GM18517 (cell line): Measurements from ENCODE around the gene RPGRIP1L.
"Not testable (repeated sequence)": the region's sequence is repeated elsewhere in the genome, so short reads cannot be mapped to it uniquely, and the experiment has no call there.

Experiments
- ATAC-seq: cut with Tn5 transposase; IDR thresholded peaks from one replicate; pipeline ENCODE4 v1.9.1; 2021; ENCODE audit warnings: mild to moderate bottlenecking, moderate library complexity; ENCODE audit not compliant: unreplicated experiment

Gene RPGRIP1L

DNA sequence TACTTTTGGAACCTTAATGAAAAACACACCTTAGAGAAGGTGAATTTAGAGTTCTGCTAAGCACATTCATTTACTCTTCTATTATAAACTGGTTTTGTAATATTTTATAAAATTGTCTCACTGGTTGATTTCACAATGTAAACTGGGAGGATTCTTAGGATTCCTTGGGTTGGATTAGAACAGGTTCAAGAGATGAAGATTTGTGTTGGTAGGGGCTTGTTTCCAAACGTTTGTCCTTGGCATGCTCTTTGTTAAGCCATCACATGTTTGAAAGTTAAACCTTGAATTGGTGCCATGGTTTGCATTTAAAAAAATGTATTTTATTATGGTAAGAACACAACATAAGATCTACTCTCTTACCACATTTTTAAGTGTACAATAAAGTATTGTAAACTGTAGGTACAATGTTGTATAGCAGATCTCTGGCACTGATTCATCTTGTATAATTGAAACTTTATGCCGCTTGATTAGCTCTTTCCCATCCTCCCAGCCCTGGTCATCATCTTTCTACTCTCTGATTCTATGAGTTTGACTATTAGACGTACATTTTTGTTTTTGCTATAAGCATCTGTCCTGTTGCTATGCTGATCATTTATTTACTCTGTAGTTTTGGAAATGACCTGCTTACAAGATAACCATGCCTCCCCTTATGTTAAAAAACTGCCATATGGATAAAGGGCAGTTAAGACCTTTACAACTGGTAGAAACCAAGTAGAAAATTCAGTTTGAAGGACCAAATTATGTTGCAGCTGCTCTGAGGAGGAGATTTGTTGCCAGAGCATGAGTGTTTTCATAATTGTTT, 9.9 kb upstream of the RPGRIP1L start:
- no peak for ATAC-seq

- no peak for ATAC-seq
Measured at GRCh38 chr16:53712065-53712464, 8.4 kb upstream of the RPGRIP1L start.

DNA sequence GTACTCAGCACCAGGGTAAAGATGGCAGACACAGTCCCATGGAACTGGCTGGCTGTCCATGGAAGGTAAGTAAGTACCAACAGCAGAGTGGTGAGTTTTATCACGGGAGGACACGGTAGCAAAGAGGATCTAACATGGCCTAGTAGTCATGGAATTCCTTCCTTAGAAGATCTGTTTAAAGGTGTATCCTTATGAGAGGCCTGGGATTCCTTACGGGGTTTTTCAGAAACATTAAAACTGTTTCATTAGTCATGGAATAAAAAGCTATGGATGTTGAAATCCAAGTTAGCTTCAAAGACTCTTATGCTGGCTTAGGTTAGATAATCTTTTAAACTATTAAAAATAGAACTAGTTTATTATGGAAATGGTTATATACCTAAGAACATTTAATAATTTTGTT, 7.7 kb upstream of the RPGRIP1L start:
- no peak for ATAC-seq

DNA sequence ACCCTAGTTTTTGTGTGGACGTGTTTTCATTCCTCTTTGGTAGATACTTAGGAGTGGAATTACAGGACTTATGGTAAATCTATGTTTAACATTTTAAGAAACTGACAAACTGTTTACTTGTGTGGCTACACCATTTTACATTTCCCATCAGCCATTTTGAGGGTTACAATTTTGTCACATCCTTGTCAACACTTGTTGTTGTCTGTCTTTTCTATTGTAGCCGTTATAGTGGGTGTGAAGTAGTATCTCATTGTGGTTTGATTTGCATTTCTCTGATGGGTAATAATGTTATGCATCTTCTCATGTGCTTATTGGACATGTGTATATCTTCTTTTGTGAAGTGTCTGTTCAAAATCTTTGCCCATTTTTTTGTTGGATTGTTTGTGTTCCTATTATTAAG, 4.8 kb upstream of the RPGRIP1L start:
- ATAC-seq: no peak

DNA sequence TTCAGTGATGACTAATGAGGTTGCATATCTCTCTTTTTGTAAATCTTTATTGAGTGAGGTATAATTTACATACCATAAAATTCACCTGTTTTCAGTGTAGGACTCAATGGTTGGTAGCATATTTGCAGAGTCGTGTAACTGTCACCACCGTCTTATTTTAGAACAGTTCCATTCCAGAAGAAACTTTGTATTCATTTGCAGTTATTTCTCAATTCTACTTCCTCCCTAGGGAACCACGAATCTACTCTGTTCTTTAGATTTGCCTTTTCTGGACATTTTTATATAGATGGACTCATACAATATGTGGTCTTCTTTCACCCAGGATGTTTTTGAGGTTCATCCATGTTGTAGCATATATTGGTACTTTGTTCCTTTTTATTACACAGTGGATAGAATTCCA, 4.0 kb upstream of the RPGRIP1L start:
- ATAC-seq: no peak

- no peak for ATAC-seq
Measured at GRCh38 chr16:53704445-53704813, 770 bp upstream of the RPGRIP1L start.

DNA sequence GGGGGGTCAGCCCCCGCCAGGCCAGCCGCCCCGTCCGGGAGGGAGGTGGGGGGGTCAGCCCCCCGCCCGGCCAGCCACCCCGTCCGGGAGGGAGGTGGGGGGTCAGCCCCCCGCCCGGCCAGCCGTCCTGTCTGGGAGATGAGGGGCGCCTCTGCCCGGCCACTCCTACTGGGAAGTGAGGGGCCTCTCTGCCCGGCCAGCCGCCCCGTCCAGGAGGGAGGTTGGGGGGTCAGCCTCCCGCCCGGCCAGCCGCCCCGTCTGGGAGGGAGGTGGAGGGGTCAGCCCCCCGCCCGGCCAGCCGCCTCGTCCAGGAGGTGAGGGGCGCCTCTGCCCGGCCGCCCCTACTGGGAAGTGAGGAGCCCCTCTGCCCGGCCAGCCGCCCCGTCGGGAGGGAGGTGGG, 5.4 kb downstream of the RPGRIP1L start:
- ATAC-seq: not testable (repeated sequence)

DNA sequence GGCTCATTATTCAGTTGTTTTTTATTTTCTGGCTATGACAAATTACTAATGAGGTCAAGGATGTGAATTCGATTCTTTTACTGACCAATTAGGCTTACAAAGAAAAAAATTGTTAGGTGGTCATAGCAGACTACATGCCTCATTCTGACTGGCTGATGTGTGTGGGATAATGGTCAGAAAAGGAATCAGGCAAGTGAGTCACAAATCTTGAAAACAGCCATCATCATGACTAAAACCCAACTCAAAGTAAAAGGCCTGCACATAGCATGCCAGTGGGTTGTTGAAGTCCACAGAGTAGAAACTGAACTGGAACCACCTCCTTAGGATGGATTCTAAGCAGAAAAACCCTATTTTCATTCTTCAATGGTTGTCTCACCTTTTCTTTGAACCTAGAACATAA, 8.6 kb downstream of the RPGRIP1L start:
- no peak for ATAC-seq

GRCh38 chr16:53693320-53693719, 10.3 kb downstream of the RPGRIP1L start:
- ATAC-seq: no peak

- no peak for ATAC-seq
Measured at GRCh38 chr16:53692146-53692545, 11.5 kb downstream of the RPGRIP1L start.

DNA sequence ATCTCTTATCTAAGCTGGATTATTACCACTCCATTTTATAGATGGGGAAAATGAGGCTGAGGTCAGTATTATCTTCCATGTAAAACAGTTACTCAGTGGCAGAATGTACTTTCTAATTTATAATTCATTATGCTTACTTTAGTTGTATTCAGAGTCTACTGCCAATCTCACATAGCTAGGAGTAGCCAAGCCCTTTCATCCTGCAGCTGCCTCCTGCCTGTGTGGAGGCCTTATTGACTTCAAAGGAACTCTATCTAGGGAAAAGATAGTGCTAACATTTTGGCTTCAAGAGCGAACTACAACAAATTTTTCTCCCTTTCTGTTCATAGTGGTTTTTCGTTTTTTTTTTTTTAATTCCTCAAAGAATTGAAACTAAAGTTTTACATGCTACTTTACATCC, 12.9 kb downstream of the RPGRIP1L start:
- no peak for ATAC-seq

GRCh38 chr16:53689636-53690035, 14.0 kb downstream of the RPGRIP1L start:
- ATAC-seq: no peak

GRCh38 chr16:53686710-53687109, 16.9 kb downstream of the RPGRIP1L start:
- ATAC-seq: no peak

GRCh38 chr16:53685334-53685733, 18.3 kb downstream of the RPGRIP1L start:
- ATAC-seq: not testable (repeated sequence)

- no peak for ATAC-seq
Measured at GRCh38 chr16:53681354-53681753, 22.3 kb downstream of the RPGRIP1L start.

DNA sequence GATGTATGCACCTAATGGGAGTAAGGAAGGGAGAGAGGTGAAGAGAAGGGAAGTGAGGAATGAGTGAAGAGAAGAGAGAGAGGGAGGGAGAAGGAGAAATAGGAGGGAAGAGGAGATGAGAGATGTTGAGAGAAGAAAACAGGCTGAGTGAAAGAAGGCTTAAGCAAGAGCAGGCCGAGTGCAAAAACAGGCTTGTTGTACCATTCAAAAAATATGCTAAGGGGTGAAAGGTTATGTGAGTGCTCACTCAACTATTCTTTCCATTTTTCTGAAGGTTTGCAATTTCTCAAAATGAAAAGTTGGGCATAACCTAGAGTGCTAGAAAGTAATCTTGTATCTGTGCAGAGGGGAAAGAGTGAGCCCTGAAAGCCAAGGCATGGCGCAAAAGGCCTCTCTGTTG, 22.9 kb downstream of the RPGRIP1L start:
- no peak for ATAC-seq

DNA sequence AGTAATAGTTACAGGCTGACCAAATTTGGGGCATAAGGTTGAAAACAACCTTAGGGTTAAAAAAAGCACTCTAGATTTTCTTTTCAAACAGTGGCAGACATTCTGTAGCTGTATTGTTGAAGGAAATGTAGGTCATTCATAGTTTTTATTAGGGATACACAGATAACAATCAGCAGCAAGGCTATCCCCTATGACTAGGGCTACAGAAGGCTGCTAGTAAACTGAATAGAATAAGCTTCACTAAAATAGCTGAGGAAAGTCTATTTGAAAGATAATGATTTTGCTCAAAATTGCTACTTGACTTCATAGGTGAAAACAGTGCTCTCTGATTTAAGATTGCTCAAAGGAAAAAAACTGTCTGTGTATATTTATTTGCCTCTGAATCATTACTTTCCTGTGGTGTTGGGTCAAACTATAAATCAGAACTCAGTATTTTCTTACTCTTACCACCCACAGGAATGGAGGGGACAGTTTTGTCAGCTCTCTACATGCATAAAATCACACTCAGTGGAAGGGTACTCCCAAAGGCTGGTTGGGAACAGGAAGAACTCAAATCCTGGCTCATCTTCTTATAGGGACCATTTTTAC, 24.8 kb downstream of the RPGRIP1L start:
- no peak for ATAC-seq

DNA sequence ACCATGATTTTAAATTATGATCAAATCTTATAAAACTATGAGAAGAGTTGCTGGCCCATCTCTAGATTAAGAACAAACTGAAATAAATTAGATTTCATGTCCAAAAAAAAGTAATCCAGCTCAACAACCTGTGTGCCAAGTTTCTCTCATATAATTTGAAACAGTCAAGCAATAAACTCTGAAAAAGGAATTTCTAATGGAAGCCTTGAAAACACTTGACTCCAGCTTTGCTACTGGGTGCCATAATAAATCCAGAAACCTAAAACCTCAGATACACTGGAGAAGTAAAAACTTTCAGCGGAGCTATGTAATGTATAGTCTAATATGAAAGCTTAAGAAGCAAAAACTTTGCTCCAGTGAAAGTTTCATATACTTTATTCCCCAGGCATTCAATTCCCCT, 25.5 kb downstream of the RPGRIP1L start:
- no peak for ATAC-seq

GRCh38 chr16:53673189-53673588, 30.5 kb downstream of the RPGRIP1L start:
- no peak for ATAC-seq

DNA sequence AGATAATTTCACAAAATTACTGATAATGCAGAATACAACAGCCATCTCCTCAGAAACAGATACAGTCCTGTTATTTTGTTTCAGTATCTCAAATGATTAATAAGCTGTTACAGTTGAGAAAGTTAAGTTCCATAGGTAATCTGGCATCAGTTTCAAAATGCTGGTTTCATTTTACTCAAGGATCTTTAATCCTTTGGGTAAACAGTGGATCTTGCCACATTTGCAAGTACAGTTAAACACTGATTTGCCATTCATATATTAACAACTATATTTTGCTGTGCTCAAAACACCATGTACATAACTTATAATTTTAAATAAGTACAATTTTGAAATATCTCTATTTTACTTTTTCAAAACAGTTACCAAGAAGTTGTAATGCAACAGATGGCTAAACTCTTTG, 31.2 kb downstream of the RPGRIP1L start:
- ATAC-seq: no peak

GRCh38 chr16:53668869-53669268, 34.8 kb downstream of the RPGRIP1L start:
- no peak for ATAC-seq

DNA sequence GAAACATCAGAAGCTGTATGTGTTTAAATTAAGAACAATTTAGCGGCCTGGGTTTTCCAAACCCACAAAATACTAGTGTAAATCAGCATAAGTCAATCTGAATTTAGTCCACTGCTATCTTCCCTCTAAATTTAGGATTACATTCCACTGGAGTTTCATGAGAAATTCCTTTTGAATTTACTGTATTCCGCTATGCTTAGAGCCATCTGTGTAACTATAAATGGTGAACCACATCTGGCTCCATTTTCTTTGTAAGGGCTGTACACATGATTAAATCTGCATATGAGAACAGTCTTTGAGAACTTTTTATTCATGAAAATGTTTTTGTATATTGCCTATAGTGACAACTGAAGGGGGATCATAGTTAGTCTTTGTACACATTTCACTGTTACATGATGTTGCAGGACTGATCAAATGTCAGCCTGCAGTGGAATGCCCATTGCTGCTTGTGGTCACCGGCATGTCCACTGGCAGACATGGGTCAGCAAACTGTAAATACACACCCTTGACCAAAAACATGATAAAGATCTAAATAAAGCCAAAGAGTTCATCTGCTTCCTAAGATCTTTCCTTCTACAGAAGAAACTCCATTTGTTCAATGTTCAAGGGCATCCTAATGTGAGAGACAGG, 36.8 kb downstream of the RPGRIP1L start:
- ATAC-seq: no peak
